ENCODE data around the gene ROPN1. TPM values are rescaled to one million over a fixed set of nuclear protein-coding genes. Genes with fewer than 3 reads are reported as not detected.

Gene ROPN1
- total and polyA plus RNA-seq, 2 of the 4 experiments (the other 2 are of a cell fraction), result 0.03 to 0.18 TPM

DNA sequence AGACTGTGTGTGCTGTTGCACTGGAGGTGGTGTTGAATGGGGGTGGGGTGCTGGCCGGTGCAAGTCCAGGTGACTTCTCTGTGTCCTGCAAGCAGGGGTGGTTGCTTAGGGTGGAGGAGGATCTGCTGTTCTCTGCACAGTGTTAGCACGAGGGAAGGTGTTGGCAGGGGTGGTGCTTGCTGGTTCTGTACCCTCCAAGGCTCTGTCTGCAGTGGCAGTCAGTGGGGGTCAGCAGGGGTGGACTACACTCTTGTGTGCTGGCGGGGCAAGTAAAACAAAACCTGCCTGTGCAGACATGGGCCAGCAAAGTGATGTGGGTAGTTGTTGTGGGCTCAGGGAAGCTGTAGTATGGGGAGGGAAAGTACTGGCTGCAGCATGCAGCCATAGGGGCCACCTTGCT lies 5.5 kb downstream of the ROPN1 start:
- Histone ChIP-seq H3K79me1 (ENCODE audit: low read depth in 1 of 2, low read length in 2 of 2) (no peaks in the 10 kb centered on the region), H2AK5ac (ENCODE audit: low read depth, low read length) (no peak overlapping the region), H3K4me3 (ENCODE audit: insufficient read depth, low read depth, low read length) (no peak overlapping the region), H2AFZ (replicated peaks; ENCODE audit: low read length, poor library complexity) (no peak overlapping the region), H4K8ac (ENCODE audit: low read depth in 2 of 2, low read length in 2 of 2) (no peak overlapping the region), H3K4me1 (ENCODE audit: control insufficient read depth, insufficient read depth, low read length) (no peaks in the 10 kb centered on the region), H3K4me2 (ENCODE audit: low read depth, low read length) (no peak overlapping the region), H3K9ac (ENCODE audit: low read depth, low read length) (no peak overlapping the region), H3K14ac (replicated peaks; ENCODE audit: low read depth, low read length) (no peak overlapping the region), H3K23ac (ENCODE audit: low read depth, low read length) (no peak overlapping the region), H3K36me3 (ENCODE audit: control insufficient read depth, insufficient read depth, low read length) (no peaks in the 10 kb centered on the region), H2BK15ac (ENCODE audit: low read depth, low read length) (no peak overlapping the region), H3K9me3 (ENCODE audit: control insufficient read depth, insufficient read depth, low read length) (peaks cover 3% of the 10 kb centered on the region), H2BK120ac (ENCODE audit: low read depth, low read length) (no peak overlapping the region), H4K20me1 (ENCODE audit: insufficient read depth, low read length) (no peaks in the 10 kb centered on the region), H3K18ac (ENCODE audit: low read depth, low read length) (no peak overlapping the region), H3K9me1 (ENCODE audit: insufficient read depth, low read length) (0 out of 2 replicates have a peak, but pooled peaks cover 5% of the 10 kb centered on the region), H3K27ac (ENCODE audit: insufficient read depth, low read length) (no peak overlapping the region), H4K5ac (ENCODE audit: low read depth, low read length) (no peak overlapping the region), H2AK9ac (replicated peaks; ENCODE audit: low read depth, low read length, poor library complexity) (no peak overlapping the region), H4K91ac (ENCODE audit: insufficient read depth, low read depth, low read length) (no peak overlapping the region), H3K4ac (ENCODE audit: low read depth, low read length) (no peak overlapping the region), H3K56ac (ENCODE audit: extremely low read depth, insufficient read depth, low read length) (no peak overlapping the region), H2BK5ac (ENCODE audit: low read depth, low read length, poor library complexity, severe bottlenecking) (no peak overlapping the region), H3K27me3 (ENCODE audit: control insufficient read depth, insufficient read depth, low read length) (peaks cover 54% of the 10 kb centered on the region), H2BK20ac (ENCODE audit: low read depth, low read length) (no peak overlapping the region)
- ChIA-PET CTCF (no interaction called here), POLR2A (ENCODE audit: unreplicated experiment) (no interaction called here)
- no TSS peak for BruUV-seq (replicated peaks)
- no peak for TF ChIP-seq MXI1 (IDR thresholded peaks at IDR 0.05; ENCODE audit: borderline replicate concordance, low read depth, low read length)
- TF ChIP-seq MAZ (IDR thresholded peaks at IDR 0.05; ENCODE audit: borderline replicate concordance, low read depth, low read length), result no peak
- TF ChIP-seq CEBPB (IDR thresholded peaks at IDR 0.05; ENCODE audit: low read depth, low read length), result no peak
- no peak for TF ChIP-seq CHD1 (IDR thresholded peaks at IDR 0.05; ENCODE audit: low read depth, low read length)
- no peak for TF ChIP-seq POLR2A (IDR thresholded peaks at IDR 0.05; ENCODE audit: low read depth, low read length)
- TF ChIP-seq BHLHE40 (IDR thresholded peaks at IDR 0.05; ENCODE audit: low read depth, low read length), result no peak
- no peak for TF ChIP-seq CTCF (conservative IDR thresholded peaks at IDR 0.05; ENCODE audit: low read depth, low read length)
- no peak for TF ChIP-seq SMC3 (IDR thresholded peaks at IDR 0.05; ENCODE audit: low read depth, low read length)
- in situ Hi-C loops (cut with MboI; ENCODE audit: low sequenced_read_pairs), result no loop called here
- DNase-seq (no peak), ATAC-seq (ENCODE audit: low read depth) (no peak)
- dilution Hi-C loops (cut with HindIII; ENCODE audit: low sequenced_read_pairs, unreplicated experiment), result no loop called here
- 100% methylated on average over 1 of the region's 3 CpGs; no CpG with 5 or more reads in 1 of the 2 experiments for WGBS, 2 experiments (ENCODE audit: extremely low coverage in 2 of 2, insufficient read length in 1 of 2)
- intact Hi-C loops (cut with micrococcal nuclease), result no loop called here

All from IMR-90 (cell line).